ENCODE results near the gene GRIP2.

Gene GRIP2

DNA sequence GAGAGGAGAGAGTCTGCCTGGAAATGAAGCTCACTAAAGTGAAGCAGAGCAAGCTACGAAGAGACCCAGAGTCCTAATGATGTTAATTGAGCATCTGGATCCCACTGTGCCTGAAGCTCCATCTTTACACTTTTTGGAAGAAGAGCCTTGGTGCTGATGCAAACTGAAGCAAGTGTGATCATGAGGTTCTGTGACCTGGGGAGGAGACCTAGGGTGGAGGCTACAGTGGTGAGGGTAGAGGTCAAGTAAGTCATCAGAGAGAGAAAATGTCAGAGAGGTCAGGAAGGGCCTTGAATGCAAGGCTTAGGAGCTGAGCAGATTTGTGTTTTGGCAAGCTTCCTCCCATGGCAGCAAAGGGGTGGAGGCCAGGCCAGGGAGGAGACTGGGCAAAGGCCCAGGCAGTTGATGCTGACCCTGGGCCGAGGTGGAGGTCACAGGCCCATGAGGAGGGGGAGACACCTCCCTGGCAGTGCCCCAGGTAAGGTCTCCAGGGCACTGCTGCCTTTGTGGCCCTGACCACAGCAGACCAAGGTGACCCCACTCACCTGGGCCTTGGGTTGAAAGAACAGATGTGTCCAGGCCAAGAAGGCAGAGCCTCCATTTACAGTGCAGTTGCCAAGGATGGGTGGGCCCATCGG, 1.6 kb downstream of the GRIP2 start:
- no peak for DNase-seq

DNA sequence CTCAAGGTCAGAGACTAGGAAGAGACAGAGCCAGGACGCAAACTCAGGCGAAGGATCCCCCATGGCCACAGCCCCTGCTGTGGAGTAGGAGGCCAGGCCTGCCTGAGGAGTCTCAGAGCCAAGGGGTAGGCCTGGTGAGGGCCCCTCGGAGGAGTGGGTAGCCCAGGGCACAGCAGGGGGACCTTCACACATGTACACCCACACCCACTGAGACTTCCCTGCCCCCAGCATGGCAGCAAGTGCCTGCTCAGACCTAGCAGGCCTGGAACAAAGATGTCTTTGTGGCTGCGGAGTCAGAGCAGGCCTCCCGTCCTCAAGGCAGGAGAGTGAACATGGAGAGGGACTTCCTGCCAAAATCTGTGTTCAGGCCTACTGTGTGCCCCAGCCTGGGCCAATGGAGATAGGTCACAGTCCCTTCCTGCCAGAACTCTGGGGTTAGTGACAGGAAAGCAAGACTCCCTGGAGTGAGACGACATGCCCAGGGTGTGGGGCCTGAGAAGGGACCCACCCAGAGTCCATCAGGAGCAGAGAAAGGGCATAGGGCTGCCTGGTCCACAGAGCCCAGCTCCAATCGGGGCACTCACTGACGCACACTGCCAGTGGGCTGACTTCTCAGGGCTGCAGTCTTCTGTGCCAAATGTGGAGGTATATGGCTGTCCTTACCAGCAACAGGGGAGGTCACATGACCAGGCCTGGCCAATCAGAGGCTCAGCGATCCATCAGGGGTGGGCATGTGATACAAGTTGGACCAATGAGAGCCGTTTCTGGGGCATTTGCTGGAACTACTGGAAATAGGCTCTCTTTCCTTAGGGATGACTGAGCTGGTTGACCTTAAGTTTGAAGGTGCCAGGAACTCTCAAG, 2.3 kb downstream of the GRIP2 start:
- DNase-seq: no peak

DNA sequence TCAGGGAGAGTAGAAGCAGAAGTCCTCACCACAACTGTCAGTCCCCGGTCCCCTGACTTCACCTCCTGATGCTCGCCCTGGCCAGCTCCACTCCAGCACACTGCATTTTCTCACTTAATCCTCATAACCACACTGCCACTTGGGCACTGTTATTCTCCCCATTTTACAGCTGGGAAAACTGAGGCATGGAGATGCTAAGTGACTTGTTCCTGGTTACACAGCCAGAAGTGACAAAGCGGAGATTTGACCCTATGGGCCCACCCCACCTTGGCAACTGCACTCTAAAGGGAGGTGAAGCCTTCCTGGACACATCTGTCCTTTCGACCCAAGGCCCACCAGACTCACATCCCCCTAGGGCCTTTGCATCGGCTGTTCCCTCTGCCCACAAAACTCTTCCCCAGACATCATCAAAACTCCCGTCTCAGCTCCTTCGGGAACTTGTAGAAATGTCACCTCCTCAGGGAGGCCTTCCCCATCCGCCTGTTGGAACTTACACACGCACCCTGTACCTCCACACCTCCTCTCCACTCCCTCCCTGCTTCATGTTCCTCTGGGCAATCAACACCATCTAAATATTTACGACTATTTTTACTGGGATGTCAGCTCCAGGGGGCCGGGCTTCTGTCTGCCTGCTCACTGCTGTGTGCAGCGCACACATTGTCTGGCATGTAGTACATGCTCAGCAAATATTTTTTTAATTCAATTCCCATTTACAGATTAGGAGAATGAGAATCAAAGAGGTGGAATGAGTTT, 3.1 kb downstream of the GRIP2 start:
- no peak for DNase-seq

DNA sequence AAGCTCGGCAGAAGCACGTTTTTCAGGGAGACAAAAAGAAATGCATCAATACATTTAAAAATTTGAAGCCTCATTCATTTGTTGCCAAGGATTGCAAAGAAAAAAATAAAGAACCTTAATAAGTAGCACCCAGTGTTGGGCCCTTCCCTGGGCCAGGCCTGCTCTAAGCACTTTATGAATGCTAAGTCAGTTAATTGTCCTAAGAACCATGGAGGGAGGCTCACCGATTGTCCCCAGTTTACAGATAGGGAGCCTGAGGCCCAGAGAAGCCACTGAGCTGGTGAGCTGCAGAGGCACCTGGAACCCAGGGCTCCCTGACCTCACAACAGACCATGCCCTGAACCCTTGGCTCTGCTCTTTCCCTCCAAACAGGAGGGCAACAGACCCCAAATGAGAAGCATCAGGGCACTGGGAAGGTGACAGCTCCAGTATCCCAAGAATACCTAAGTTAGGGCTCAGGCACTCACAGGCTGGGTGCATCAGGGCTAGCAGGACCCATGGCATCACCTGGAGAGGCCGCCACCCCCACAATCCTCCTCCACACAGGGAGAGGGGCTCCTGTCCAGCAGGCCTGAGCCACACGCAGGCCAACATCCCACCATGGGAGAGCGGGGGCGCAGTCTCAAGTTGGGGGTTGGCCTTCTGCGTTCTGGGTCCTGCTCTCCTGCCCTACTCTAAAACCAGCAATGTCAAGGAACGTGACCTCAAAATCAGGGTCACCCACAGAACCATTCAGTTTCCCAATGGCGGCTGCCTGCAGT, 3.9 kb downstream of the GRIP2 start:
- no peak for DNase-seq

DNA sequence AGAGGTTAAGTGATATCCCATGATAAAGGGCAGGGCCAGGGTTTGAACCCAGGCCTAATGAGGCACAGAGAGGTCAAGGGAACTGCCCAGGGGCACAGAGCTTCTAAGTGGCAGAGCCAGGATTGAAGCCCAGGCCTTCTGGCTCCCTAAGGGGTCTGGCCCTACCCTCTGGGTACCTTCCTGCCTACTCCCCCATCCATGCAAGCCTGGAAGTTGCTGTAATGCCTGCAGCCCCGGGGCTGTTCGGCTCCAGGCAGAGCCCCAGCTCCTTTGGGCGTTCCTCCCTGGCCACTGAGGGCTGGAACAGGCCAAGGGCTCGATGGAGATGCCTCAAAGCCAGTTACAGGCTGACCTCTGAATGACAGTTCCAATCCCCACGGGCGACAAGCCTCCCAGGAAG, 4.5 kb downstream of the GRIP2 start:
- no peak for DNase-seq

DNA sequence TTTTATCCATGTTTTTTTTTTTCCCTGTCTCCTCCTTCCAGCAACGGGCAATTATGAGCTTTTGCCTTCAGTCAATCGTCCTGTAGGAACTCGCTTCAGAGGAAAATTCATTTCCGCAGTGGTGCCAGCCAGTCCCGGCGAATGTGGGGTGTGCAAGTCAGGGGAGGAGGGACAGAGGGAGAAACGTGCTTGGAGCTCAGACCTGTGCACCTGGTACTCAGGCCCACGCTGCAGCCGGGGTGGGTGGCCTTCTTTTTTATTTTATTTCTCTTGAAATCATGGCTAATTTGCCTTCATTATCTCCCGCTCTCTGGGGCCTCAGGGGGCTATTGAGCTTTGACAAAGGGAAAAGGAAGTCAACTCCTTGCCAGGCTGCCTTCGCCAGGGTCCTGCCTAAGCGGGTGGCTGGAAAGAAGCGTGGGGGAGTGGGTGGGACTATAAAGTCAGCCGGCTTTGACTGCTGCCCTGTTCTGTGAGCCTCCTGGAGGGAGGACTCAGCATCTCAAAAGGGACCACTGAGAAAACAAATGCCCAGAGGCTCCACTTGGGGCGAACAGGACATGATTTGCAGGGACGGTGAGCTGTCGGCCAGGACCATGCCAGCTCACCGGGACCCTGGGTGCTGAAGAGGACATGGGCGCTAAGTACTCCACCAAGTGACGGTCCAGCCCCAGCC, 5.5 kb downstream of the GRIP2 start:
- DNase-seq: no peak

DNA sequence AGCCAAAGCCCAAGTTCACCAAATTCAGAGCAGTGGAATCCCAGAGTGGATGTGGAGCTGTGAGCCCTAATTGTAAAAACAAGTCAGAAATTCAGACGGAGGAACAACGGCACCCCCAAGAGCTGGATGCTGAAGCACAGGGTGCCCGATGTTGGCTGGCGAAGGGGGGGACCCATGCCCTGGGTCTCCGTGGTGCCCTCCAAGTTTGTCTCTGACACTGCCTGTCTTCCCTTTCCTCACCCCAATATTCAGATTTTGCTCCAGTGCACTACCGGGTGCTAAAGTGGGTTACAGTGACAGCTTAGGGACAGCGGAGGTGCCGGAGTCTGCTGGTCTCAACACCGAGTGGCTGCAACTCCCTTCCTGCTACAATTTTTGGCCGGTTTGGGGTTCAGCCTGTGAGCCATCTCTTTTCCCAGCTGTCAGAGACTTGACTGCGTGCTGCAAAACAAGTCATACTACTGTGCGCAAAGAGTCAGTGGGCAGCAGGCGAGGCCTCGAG, 6.6 kb downstream of the GRIP2 start:
- DNase-seq: no peak

DNA sequence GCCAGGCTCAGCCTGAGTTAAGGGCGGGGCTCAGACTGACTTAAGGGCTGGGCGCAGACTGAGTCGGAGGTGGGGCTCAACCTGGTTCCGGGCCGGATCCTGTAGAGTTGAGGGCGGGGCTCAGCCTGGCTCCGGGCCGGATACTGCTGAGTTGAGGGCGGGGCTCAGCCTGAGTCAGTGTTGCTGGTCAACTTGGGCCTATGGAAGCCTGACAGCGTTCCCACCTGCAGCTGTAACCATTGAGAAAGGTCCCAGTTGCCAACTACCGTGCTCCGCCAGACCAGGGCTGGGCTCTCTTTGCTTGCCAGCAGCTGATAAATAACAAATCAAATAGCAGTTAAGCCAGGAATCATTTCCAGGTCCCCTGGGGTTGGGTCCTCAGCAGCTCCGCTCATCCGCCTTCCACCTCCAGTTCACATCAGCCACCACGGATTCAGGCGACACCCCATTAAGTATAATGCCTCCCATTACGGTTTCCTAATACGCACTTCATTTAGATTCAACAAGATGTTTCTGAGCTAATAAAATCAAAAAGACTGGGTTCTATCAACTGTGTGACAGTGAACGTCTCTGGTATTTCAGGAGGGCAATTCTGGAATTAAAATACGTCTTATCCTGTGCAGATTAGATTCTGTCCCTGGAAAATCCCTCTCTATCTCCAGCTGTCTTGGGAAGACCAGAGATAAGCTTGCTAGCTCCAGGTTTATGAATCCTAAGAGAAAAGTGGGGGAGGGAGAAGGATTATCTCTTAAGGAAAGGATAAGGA, 7.3 kb downstream of the GRIP2 start:
- DNase-seq: no peak

DNA sequence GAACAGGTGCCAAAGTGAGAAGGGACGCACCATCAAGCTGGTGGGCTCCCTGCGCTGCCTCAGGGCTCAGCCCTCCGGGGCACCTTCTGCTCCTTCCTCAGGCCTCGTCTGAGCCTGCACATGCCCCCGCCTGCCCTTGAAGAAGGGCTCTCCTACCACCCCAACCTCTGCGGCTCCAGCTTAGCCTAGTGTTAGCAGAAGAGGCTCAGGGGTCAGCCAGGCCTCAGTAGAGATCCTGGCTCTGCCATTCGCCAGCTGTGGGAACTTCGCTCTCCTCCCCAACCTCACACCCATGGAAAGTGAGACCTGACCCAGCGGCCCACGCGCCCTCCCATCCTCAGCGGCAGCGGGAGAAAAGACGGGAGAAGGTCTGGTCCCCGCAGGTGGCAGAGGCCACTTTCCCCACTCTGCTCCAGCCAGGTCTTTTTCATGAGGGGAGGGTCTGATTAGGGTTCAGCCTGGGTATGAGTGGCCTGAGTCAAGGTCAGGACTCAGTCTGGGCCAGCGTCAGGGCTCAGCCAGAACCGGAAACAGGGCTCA, 8.2 kb downstream of the GRIP2 start:
- no peak for DNase-seq

DNA sequence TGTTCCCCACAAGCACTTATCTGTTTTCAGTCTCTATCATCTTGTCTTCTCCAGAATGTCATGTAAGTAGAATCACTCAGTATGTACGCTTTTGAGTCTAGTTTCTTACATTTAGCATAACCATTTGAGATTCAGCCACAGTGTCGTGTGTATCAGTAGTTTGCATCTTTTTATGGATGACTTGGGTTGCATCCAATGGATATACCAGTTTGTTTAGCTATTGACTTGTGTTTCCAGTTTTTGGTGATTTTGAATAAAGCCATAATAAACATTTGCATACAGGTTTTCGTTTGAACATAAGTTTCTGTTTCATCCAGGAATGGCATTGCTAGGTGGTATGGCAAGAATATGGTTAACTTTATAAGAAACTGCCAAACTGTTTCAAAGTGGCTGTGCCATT, 12.1 kb downstream of the GRIP2 start:
- no peak for DNase-seq

DNA sequence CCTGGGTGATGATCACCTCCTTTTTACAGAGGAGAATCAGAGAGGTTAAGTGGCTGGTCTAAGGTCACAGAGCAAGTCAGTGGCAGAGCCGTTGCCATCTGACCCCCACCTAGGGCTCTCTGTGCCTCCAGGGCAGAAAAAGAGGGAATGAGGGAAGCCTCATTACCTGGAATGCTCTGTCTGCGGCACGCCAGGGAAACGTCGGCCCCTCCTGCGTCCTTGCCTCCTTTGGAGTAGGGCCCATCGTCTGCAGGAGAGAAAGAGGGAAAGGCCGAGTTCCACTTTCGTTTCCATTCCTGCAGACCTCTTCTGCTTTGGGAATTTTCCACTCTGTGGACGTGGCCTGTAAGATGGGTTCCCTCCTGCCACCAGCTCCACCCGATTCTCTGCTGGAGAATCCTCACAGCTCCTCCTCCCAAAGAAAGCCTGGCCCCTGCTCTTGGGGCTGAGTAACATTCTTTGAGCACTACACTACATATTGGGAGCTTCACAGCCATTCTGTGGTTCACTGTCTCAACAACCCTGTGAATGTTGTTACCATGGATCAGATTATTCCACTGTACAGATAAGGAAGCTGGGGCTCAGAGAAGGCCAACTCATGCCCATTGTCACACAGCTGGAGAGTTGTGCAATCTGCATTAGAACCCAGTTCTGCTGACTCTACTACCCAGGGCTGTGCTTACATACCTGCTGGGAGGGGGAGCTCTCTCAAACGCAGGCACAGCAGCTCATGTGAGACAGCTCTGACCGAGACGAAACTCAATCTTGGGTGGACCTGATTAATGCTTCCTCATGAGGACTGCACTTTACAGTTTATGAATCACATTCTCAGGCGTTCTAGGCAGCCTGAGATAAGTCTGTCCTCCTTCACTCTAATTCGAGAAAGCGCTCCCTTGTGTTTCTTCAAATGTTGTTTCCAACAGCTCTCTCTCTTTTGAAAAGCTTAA, 14.2 kb downstream of the GRIP2 start:
- DNase-seq: no peak

DNA sequence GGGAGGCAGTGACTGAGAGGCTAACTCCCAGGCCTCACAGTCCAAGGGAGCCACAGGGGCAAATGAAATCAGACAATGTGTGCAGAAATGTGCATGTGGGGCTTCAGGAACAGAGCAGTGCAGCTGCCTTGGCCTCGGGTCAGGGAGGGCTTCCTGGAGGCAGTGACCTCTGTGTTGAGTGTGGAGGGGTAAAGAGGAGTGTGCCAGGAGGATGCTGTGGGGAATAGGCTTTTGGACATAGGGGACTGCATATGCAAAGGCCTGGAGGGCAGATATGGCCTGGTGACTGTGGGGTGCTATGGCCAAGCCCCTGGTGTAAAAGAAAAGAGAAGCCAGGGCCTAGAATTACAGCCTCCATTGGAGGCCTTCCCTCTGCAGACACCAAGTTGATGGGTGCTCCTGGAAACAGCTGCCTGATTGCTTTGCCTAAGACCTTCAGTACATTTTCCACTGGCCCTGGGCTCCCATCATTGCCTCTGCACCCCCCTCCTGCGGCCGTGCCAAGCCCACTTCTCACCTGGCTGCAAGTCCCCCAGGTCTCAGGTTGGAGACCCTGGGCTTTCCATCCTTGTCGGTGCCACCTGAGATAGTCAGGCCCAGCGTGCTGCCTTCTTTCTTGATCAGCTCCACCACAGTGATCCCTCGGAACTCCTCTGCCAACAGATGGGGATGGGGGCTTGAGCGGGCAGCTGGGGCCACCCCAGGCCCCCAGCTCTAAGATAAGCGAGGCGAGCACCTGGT, 15.1 kb downstream of the GRIP2 start:
- no peak for DNase-seq

DNA sequence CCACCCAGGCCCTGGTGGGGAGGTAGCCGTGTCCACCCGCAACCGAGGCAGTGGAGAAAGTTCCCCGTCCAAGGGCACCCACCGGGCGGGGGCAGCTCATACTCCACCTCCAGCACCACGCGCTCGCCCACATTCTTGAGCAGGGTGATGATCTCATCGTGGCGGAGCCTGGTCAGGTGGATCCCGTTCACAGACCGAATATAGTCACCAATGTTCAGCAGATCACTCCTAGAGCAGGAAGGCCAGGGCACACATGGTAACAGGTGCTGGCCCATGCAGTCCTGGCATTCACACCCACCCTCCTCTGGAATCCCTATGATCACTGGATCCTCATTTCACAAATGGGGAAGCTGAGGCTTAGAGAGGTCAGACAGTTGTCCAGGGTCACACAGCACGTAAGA, 15.8 kb downstream of the GRIP2 start:
- no peak for DNase-seq

DNA sequence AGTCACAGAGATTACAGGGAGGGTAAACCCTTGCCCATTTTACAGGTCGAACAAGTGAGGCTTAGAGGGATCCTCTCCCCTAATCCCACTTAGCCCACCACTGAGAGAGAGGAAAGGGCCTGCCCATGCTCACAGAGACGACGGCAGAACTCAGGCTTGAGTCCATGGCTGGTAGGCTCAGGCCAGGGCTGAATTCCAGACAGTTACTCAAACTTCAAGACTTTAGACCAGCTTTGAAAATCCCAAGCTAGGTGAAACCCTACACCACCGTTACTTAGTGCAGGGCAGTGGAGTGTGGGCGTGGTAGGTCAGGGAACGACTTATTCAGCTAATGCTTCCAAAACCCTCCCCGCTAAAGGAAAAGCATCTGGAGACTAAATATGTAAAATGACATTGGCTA, 16.4 kb downstream of the GRIP2 start:
- DNase-seq: no peak

DNA sequence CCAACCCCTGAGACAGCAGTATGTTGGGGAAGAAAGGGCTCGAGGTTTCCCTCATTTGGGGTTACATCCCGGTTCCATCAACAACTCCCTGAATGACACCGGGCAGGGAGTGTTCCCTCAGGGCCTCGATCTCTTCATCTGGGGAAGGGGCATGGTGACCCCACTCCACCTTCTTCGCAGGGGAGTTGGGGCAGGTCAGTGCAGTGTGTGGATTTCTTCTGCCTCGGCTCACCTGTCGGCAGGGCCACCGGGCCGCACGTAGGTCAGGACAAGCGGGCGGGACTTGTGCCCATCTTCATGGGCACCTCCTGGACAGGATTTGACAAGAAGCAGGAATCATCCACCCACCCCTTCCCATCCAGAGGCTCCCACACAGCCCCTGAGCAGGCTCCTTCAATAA, 17.4 kb downstream of the GRIP2 start:
- DNase-seq: no peak

DNA sequence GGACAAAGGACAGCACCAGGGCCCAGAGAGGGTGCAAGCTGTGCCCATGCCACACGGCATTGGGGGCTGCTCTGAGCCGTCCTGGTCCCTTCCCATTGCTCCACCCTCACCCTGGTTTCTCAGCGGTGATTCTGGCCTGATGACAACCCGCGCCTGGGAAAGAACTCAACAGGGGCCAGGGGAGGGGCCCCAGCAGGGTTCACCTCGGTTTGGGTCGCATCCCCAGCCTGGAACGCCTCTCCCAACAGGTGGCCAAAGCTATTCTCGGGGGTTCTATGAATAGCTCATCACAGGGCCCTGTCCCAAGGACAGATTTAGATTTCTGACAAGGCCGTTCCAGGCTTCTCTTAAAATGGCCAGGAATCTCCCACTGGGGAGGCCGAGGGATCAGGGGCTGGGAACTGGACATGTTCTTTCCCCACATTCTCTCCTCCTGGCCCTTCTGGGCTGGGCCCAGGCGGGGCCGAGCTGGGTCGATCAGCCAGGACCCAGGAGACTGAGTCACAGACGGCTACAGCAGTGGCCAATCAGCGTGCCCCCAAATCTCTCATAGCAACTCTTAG, 17.9 kb downstream of the GRIP2 start:
- DNase-seq: no peak

DNA sequence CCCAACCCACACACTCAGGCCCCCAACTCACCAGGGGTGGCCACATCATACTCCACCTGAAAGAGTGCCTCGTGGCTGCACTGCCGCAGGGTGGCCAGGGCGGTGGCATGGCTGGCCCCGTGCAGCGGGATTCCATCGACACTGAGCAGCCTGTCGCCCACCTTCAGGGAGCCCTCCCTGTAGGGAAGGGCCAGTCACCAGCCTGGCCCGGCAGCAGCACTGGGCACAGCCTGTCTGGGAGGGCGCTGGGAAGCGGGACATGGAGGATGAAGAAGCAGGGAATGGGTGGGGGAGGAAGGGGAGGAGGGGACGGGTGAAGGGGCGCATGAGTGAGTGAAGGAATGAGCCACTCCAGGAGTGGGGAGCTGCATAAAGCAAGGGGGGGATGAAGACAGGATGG, 18.5 kb downstream of the GRIP2 start:
- DNase-seq: no peak

DNA sequence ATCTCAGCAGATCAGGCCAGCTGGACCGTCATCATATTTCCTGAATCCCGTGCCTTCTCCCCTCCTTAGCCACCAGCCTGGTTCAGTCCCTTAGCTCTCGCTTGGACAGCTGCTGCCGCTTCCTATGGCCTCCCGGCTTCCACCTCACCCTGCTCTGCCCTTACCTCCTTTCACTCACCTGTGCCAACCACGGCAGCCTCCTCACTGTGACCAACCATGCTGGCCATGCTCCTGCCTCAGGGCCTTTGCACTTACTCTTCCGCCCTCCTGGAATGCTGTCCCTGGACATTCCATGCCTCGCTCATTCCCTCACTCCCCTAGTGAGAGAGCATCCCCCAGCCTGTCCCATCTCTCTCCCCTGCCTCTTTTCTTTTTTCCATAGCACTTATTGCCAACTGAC, 19.2 kb downstream of the GRIP2 start:
- no peak for DNase-seq

DNA sequence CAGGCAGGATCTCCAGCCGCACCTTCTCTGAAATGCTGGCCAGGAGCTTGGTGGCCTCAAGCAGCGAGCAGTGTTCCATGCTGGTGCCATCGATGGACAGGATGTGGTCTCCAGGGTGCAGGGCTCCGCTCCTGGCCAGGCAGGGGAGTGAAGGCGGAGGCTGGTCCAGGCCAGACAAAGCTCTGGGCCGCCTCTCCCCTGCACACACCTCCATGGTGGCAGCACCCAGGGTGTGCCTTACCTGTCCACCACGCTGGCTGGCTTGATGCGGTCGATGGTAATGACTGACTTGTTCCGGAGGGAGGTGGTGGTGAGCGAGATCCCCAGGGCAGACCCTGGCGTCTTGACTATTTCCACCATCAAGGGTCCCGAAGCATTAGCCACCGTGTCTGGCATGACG, 20.0 kb downstream of the GRIP2 start:
- DNase-seq: no peak

Data from stimulated activated CD4-positive, alpha-beta T cell treated with anti-CD3 and anti-CD28 coated beads, Interleukin-12 subunit alpha, Interleukin-12 subunit beta, amount 100 ng/mL, for 4 hours (primary cell).